Activated gamma-delta T cell treated with anti-CD3 and anti-CD28 coated beads, Interleukin-2, amount 50 U/mL, for 16 hours (primary cell): Measurements from ENCODE around the gene SYK.

Source experiments
- DNase-seq: peaks from one replicate; pipeline ENCODE4 v3.0.0-alpha.2; 2020; ENCODE audit warnings: low read depth

The SYK gene

DNA sequence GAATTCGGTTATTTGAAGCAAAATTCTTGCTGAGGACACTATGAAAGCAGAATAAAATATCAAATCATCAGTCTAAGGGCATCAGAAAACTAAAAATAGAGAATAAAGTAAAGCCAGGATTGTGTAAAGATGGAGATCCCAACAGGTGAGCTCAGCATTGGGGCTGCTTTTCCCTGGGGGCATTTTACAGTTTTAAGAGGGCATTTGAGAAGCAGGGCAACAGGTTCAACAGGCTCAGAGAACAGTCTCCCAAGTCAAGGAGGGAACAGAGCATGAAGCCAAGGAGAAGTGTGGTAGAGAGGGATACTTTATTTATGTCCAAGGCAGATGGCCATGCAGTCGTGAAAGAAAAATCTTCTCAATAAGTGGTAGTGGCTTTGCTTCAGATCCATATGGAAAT lies 145.4 kb downstream of the SYK start:
- no peak for DNase-seq
